OCI-LY7 (cell line): Measurements from ENCODE around the gene SPINK9.

Source experiments
- EZH2phosphoT487 ChIP-seq: fragments of 200-600 bp; sonication (generic); IDR thresholded peaks from 2 replicates; pipeline ENCODE4 v1.6.1; 2018; ENCODE audit warnings: low read depth, borderline replicate concordance, mild to moderate bottlenecking, mixed run types, antibody characterized with exemption, low read length, moderate library complexity, mixed read lengths
- TF ChIP-seq, protein P1 (sequence below): fragments of 200-600 bp; sonication (generic); conservative IDR thresholded peaks from 2 replicates; pipeline ENCODE4 v1.5.1; 2014; ENCODE audit warnings: mild to moderate bottlenecking, antibody characterized with exemption, low read length, moderate library complexity, mixed read lengths

DNA sequence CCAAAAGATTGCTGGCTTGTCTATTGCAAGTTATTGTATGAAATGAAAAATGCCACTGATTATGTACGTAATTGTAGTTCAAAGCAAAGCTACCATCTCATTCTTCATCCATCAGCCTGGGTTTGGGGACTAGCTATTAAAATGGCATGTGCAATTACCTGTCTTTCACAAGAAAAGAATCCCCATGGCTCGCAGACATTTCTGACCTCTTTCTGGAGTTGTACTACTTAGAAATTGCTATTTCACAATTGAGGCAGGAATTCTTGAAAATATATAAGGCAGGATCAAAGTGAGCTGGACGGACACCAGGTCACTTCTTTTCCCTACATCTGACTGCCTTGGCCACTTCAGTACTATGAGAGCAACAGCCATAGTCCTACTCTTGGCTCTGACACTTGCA lies at the start of gene SPINK9:
- TF ChIP-seq, protein P1, sequence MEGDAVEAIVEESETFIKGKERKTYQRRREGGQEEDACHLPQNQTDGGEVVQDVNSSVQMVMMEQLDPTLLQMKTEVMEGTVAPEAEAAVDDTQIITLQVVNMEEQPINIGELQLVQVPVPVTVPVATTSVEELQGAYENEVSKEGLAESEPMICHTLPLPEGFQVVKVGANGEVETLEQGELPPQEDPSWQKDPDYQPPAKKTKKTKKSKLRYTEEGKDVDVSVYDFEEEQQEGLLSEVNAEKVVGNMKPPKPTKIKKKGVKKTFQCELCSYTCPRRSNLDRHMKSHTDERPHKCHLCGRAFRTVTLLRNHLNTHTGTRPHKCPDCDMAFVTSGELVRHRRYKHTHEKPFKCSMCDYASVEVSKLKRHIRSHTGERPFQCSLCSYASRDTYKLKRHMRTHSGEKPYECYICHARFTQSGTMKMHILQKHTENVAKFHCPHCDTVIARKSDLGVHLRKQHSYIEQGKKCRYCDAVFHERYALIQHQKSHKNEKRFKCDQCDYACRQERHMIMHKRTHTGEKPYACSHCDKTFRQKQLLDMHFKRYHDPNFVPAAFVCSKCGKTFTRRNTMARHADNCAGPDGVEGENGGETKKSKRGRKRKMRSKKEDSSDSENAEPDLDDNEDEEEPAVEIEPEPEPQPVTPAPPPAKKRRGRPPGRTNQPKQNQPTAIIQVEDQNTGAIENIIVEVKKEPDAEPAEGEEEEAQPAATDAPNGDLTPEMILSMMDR: no peak
- TF ChIP-seq EZH2phosphoT487: no peak
